Bronchial epithelial cell (primary cell): Measurements from ENCODE around the gene CAMK2D. TPM values are rescaled to one million over a fixed set of nuclear protein-coding genes. Genes with fewer than 3 reads are reported as not detected.

Experiments used
- DNase-seq: peaks from one replicate; pipeline ENCODE4 v3.0.0-alpha.2; 2010; ENCODE audit warnings: low read depth
- FAIRE-seq: peaks from 2 replicates; lab custom pipeline; 2011; peaks lifted over from hg19 to GRCh38; lab: Jason Lieb, UNC
- H3K27me3 ChIP-seq: 2 replicates; pipeline ENCODE4 v1.5.1; 2011; ENCODE audit warnings: low read length; ENCODE audit not compliant: control insufficient read depth, insufficient read depth
- H3K36me3 ChIP-seq: 2 replicates; pipeline ENCODE4 v1.5.1; 2011; ENCODE audit warnings: low read length; ENCODE audit not compliant: control insufficient read depth, insufficient read depth
- H3K4me3 ChIP-seq: 2 replicates; pipeline ENCODE4 v1.5.1; 2011; ENCODE audit warnings: mild to moderate bottlenecking, low read depth, low read length, control low read depth
- total RNA-seq: library from RNA; depleted of rRNA; stranded (reverse); fragments of >200 nt; gene quantifications from 2 replicates; pipeline ENCODE4 v1.2.1, GENCODE V29; 2014
- TF ChIP-seq, protein P1 (sequence below): IDR thresholded peaks from 2 replicates; pipeline ENCODE4 v1.5.1; 2011; ENCODE audit warnings: mild to moderate bottlenecking, moderate library complexity, low read length, control low read depth, inconsistent platforms; ENCODE audit not compliant: insufficient read depth, severe bottlenecking

CAMK2D gene
- total RNA-seq, 1 donor from 2014 or later = 50.8 TPM

DNA sequence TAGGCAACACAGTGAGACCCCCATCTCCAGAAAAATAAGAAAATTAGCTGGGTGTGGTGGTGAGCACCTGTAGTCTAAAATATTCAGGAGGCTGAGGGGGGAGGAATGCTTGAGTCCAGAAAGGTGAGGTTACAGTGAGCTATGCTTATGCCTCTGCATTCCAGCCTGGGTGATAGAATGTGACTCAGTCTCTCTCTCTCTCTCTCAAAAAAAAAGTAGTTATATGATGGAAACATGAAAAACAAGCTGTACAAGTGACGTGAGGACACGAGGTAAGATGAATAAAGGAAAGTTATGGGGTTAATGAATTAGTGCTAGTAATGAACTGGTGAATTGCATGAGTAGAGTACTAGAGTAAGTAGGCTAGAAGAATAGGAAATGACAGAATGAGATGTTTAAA is 21.8 kb upstream of the CAMK2D start:
- Histone ChIP-seq H3K4me3 (no peak overlapping the region), H3K36me3 (no peaks in the 10 kb centered on the region), H3K27me3 (no peaks in the 10 kb centered on the region)
- DNase-seq (peak; percentile 29), FAIRE-seq (no peak)
- TF ChIP-seq, protein P1, sequence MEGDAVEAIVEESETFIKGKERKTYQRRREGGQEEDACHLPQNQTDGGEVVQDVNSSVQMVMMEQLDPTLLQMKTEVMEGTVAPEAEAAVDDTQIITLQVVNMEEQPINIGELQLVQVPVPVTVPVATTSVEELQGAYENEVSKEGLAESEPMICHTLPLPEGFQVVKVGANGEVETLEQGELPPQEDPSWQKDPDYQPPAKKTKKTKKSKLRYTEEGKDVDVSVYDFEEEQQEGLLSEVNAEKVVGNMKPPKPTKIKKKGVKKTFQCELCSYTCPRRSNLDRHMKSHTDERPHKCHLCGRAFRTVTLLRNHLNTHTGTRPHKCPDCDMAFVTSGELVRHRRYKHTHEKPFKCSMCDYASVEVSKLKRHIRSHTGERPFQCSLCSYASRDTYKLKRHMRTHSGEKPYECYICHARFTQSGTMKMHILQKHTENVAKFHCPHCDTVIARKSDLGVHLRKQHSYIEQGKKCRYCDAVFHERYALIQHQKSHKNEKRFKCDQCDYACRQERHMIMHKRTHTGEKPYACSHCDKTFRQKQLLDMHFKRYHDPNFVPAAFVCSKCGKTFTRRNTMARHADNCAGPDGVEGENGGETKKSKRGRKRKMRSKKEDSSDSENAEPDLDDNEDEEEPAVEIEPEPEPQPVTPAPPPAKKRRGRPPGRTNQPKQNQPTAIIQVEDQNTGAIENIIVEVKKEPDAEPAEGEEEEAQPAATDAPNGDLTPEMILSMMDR = no peak

- Histone ChIP-seq H3K4me3 (no peak overlapping the region), H3K36me3 (no peaks in the 10 kb centered on the region), H3K27me3 (no peaks in the 10 kb centered on the region)
- DNase-seq (peak; percentile 56), FAIRE-seq (no peak)
- TF ChIP-seq, protein P1 = peak; percentile 29
These were observed 20.0 kb upstream of the CAMK2D start for GRCh38 chr4:113781439-113782040.

DNA sequence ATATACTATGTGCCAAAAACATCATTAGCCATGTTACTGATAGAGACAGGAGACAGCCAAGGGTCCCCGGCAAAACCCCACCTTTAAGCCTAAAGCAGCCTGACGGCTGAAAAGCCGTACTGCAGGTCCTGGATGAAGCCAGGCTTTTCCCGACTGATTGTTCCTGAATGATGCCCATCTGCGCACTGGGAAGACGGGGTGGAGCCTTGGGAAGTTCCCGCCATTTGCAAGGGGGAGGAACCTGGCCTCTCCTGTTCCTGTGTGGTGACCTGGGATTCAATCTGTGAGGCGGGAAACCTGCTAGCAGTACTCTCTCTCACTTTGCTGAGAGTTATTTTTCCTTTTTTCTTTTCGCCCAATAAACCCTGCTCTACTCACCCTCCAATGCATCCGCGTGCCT is 15.1 kb upstream of the CAMK2D start:
- H3K36me3 ChIP-seq = no peaks in the 10 kb centered on the region
- TF ChIP-seq, protein P1 = no peak
- no peak overlapping the region for H3K4me3 ChIP-seq
- no peak for DNase-seq
- FAIRE-seq = no peak
- H3K27me3 ChIP-seq = no peaks in the 10 kb centered on the region

- FAIRE-seq (no peak), DNase-seq (no peak)
- Histone ChIP-seq H3K36me3 (no peaks in the 10 kb centered on the region), H3K27me3 (no peaks in the 10 kb centered on the region), H3K4me3 (no peak overlapping the region)
- TF ChIP-seq, protein P1 = no peak
These were observed 14.5 kb upstream of the CAMK2D start for GRCh38 chr4:113776016-113776415.

DNA sequence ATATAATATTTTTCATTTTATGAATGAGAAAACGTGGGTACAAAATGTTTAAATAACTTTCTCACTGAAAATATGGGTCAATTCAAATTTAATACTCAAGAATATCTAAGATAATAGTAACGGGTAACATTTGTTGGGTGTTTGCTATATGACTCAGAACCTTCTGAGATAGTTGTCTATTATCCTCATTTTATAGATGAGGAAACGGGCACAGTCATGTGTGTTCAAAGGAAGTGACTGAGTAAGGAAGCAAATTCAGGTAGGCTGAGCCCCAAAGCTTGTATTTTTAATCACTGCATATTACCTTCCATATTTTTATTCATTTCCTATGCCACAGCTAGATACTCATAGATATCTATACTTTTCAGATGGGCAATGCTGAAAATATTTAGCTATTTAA is 12.2 kb upstream of the CAMK2D start:
- DNase-seq = peak; percentile 76
- H3K36me3 ChIP-seq = no peaks in the 10 kb centered on the region
- TF ChIP-seq, protein P1 = no peak
- no peak overlapping the region for H3K4me3 ChIP-seq
- no peaks in the 10 kb centered on the region for H3K27me3 ChIP-seq
- FAIRE-seq = no peak

DNA sequence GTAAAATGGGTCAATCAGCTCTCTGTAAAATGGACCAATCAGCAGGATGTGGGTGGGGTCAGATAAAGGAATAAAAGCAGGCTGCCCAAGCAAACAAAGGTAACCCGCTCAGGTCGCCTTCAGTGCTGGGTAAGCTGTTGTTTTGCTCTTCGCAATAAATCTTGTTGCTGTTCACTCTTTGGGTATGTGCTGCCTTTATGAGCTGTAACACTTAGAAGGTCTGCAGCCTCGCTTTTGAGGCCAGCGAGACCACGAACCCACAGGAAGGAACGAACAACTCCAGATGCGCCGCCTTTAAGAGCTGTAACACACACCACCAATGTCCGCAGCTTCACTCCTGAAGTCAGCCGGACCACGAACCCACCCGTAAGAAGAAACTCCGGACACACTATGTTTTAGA is 11.5 kb upstream of the CAMK2D start:
- no peak overlapping the region for H3K4me3 ChIP-seq
- DNase-seq (no peak), FAIRE-seq (no peak)
- H3K27me3 ChIP-seq = no peaks in the 10 kb centered on the region
- H3K36me3 ChIP-seq = no peaks in the 10 kb centered on the region
- TF ChIP-seq, protein P1 = no peak
